Omental fat pad (tissue), 4 donors: ENCODE results near the gene FAM222A. TPM values are rescaled to one million over a fixed set of nuclear protein-coding genes. Genes with fewer than 3 reads are reported as not detected.

Source experiments
- ATAC-seq: fragments of 150-250 bp; one replicate; pipeline ENCODE4 v1.9.1; 2016; ENCODE audit warnings: mild to moderate bottlenecking, moderate library complexity; ENCODE audit not compliant: low FRiP score
- DNase-seq: peaks from one replicate; pipeline ENCODE4 v3.0.0-alpha.2; 2019; ENCODE audit warnings: low spot score
- CTCF ChIP-seq, 3 donors: fragments of 450-650 bp; IDR thresholded peaks; one replicate each; pipeline ENCODE4 v1.5.1; 2016 to 2017; ENCODE audit warnings: antibody characterized with exemption in 3 of 3, mild to moderate bottlenecking in 3 of 3, moderate library complexity in 2 of 3
- total RNA-seq, 4 donors: library from RNA; depleted of rRNA; stranded (reverse); fragments of >200 nt; gene quantifications; one replicate each; pipeline ENCODE4 v1.1.0, GENCODE V29; 2016

FAM222A gene
- total RNA-seq, 4 donors from 2014 or later = 0.94 to 2.6 (median 2.3) TPM; not detected in 1

- DNase-seq (no peak), ATAC-seq (no peak)
- no peak for TF ChIP-seq CTCF (IDR thresholded peaks at IDR 0.05)
Measured at GRCh38 chr12:109752117-109753053, 38.8 kb downstream of the FAM222A start.

GRCh38 chr12:109753054-109753401, 39.4 kb downstream of the FAM222A start:
- DNase-seq = no peak
- no peak for ATAC-seq
- TF ChIP-seq CTCF (IDR thresholded peaks at IDR 0.05) = no peak

- ATAC-seq (no peak), DNase-seq (no peak)
- TF ChIP-seq CTCF (IDR thresholded peaks at IDR 0.05) = no peak
Measured at GRCh38 chr12:109753959-109754358, 40.3 kb downstream of the FAM222A start.

GRCh38 chr12:109756457-109756856, 42.8 kb downstream of the FAM222A start:
- no peak for ATAC-seq
- no peak for TF ChIP-seq CTCF (IDR thresholded peaks at IDR 0.05)
- DNase-seq = no peak

- DNase-seq (peak; percentile 10), ATAC-seq (no peak)
- TF ChIP-seq CTCF (IDR thresholded peaks at IDR 0.05) = no peak
Measured at GRCh38 chr12:109757671-109758265, 44.1 kb downstream of the FAM222A start.

GRCh38 chr12:109758426-109759420, 45.1 kb downstream of the FAM222A start:
- DNase-seq = no peak
- ATAC-seq = no peak
- no peak for TF ChIP-seq CTCF (IDR thresholded peaks at IDR 0.05)
